NT2/D1 (cell line): Measurements from ENCODE around the gene SYNC.

Experiments
- DNase-seq: peaks from one replicate; pipeline ENCODE4 v3.0.0-alpha.2; 2011; ENCODE audit warnings: low read depth, low spot score
- H3K27me3 ChIP-seq: 2 replicates; pipeline ENCODE4 v1.6.0; 2011; ENCODE audit warnings: mild to moderate bottlenecking; ENCODE audit not compliant: insufficient read length, insufficient read depth
- H3K36me3 ChIP-seq: 2 replicates; pipeline ENCODE4 v1.6.1; 2011; ENCODE audit warnings: mild to moderate bottlenecking, low read length, mixed read lengths; ENCODE audit not compliant: insufficient read depth, insufficient read length
- H3K4me1 ChIP-seq: 2 replicates; pipeline ENCODE4 v1.5.1; 2011; ENCODE audit not compliant: insufficient read depth, insufficient read length
- H3K4me3 ChIP-seq: 2 replicates; pipeline ENCODE4 v1.5.1; 2011; ENCODE audit warnings: low read depth; ENCODE audit not compliant: insufficient read length
- H3K9ac ChIP-seq: 2 replicates; pipeline ENCODE4 v1.6.0; 2011; ENCODE audit warnings: low read depth; ENCODE audit not compliant: insufficient read length
- H3K9me3 ChIP-seq: 2 replicates; pipeline ENCODE4 v1.5.1; 2011; ENCODE audit warnings: mild to moderate bottlenecking, low read length; ENCODE audit not compliant: insufficient read depth
- SUZ12 ChIP-seq: IDR thresholded peaks from 2 replicates; pipeline ENCODE4 v1.6.1; 2011; ENCODE audit not compliant: insufficient read length, insufficient read depth; ENCODE audit errors: extremely low read depth
- YY1 ChIP-seq: IDR thresholded peaks from 2 replicates; pipeline ENCODE4 v1.6.1; 2011; ENCODE audit not compliant: insufficient read length, insufficient read depth
- ZNF274 ChIP-seq: IDR thresholded peaks from 2 replicates; pipeline ENCODE4 v1.6.1; 2011; ENCODE audit warnings: mild to moderate bottlenecking, low read depth, low read length

Gene SYNC

GRCh38 chr1:32702599-32703478 is at the start of gene SYNC:
Gene SYNC (minus strand): TSS chr1:32702770. CDS start chr1:32702660, 110 bp downstream.
- H3K27me3 ChIP-seq: peaks cover 19% of the 10 kb centered on the region
- no peaks in the 10 kb centered on the region for H3K36me3 ChIP-seq
- H3K4me1 ChIP-seq: peaks cover 24% of the 10 kb centered on the region
- peak within 1 kb of the TSS; percentile 81 for H3K9ac ChIP-seq
- no peak for DNase-seq
- H3K9me3 ChIP-seq: no peaks in the 10 kb centered on the region
- H3K4me3 ChIP-seq: peak within 1 kb of the TSS; percentile 63
- TF ChIP-seq ZNF274 (no peak), YY1 (no peak), SUZ12 (no peak)

GRCh38 chr1:32749771-32750170 is 47.2 kb upstream of the SYNC start:
- Histone ChIP-seq H3K9me3 (no peaks in the 10 kb centered on the region), H3K4me1 (peaks cover 13% of the 10 kb centered on the region), H3K36me3 (peaks cover 39% of the 10 kb centered on the region), H3K4me3 (no peak overlapping the region), H3K27me3 (no peaks in the 10 kb centered on the region), H3K9ac (no peak overlapping the region)
- TF ChIP-seq SUZ12 (no peak), ZNF274 (no peak), YY1 (no peak)
- no peak for DNase-seq

GRCh38 chr1:32749332-32749731 is 46.8 kb upstream of the SYNC start:
- Histone ChIP-seq H3K9me3 (no peaks in the 10 kb centered on the region), H3K9ac (no peak overlapping the region), H3K4me3 (no peak overlapping the region), H3K27me3 (no peaks in the 10 kb centered on the region), H3K36me3 (peaks cover 43% of the 10 kb centered on the region), H3K4me1 (peaks cover 13% of the 10 kb centered on the region)
- no peak for DNase-seq
- TF ChIP-seq ZNF274: no peak
- TF ChIP-seq SUZ12: no peak
- no peak for TF ChIP-seq YY1

- Histone ChIP-seq H3K9ac (no peak overlapping the region), H3K36me3 (peaks cover 44% of the 10 kb centered on the region), H3K27me3 (no peaks in the 10 kb centered on the region), H3K4me3 (no peak overlapping the region), H3K9me3 (no peaks in the 10 kb centered on the region), H3K4me1 (peaks cover 13% of the 10 kb centered on the region)
- DNase-seq: no peak
- no peak for TF ChIP-seq YY1
- TF ChIP-seq SUZ12: no peak
- no peak for TF ChIP-seq ZNF274
These were observed 46.4 kb upstream of the SYNC start for GRCh38 chr1:32748926-32749325.

GRCh38 chr1:32748348-32748747 is 45.8 kb upstream of the SYNC start:
- TF ChIP-seq YY1: no peak
- no peak for TF ChIP-seq ZNF274
- no peak for TF ChIP-seq SUZ12
- Histone ChIP-seq H3K9ac (no peak overlapping the region), H3K4me1 (peaks cover 19% of the 10 kb centered on the region), H3K9me3 (no peaks in the 10 kb centered on the region), H3K36me3 (peaks cover 44% of the 10 kb centered on the region), H3K4me3 (no peak overlapping the region), H3K27me3 (no peaks in the 10 kb centered on the region)
- no peak for DNase-seq

- no peaks in the 10 kb centered on the region for H3K9me3 ChIP-seq
- peaks cover 30% of the 10 kb centered on the region for H3K4me1 ChIP-seq
- TF ChIP-seq ZNF274 (no peak), YY1 (no peak), SUZ12 (no peak)
- H3K4me3 ChIP-seq: no peak overlapping the region
- H3K36me3 ChIP-seq: peaks cover 35% of the 10 kb centered on the region
- H3K9ac ChIP-seq: no peak overlapping the region
- no peak for DNase-seq
- no peaks in the 10 kb centered on the region for H3K27me3 ChIP-seq
These were observed 43.6 kb upstream of the SYNC start for GRCh38 chr1:32746130-32746529.

GRCh38 chr1:32744071-32744425 is 41.5 kb upstream of the SYNC start:
- Histone ChIP-seq H3K4me3 (no peak overlapping the region), H3K9ac (no peak overlapping the region), H3K27me3 (no peaks in the 10 kb centered on the region), H3K4me1 (peaks cover 37% of the 10 kb centered on the region), H3K9me3 (no peaks in the 10 kb centered on the region), H3K36me3 (peaks cover 25% of the 10 kb centered on the region)
- DNase-seq: no peak
- TF ChIP-seq ZNF274: no peak
